GM10847 (cell line): ENCODE measurements around the gene CCDC152.

Source experiments
- POLR2A ChIP-seq: IDR thresholded peaks from 2 replicates; pipeline ENCODE4 v1.6.1; 2011; ENCODE audit not compliant: insufficient read length; ENCODE audit errors: extremely low read depth

The CCDC152 gene

DNA sequence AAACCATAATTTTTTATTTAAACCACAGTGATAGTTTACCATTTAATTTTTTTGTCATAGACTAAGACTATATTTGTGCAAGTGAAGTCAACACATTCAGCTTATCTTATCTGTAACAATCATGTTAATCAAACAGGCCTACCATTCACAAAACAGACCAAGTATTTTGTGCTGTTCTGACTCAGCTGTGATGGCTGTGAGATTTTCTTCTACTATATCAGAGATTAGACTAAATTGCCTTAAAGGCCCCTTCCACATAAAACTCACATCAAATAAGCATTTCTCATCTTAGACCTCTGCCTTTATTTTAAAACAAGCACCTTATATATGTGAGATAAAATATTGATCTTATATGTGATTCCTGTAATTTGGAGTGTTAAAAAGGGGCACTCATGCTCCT is 13.4 kb downstream of the CCDC152 start:
- TF ChIP-seq POLR2A: no peak

DNA sequence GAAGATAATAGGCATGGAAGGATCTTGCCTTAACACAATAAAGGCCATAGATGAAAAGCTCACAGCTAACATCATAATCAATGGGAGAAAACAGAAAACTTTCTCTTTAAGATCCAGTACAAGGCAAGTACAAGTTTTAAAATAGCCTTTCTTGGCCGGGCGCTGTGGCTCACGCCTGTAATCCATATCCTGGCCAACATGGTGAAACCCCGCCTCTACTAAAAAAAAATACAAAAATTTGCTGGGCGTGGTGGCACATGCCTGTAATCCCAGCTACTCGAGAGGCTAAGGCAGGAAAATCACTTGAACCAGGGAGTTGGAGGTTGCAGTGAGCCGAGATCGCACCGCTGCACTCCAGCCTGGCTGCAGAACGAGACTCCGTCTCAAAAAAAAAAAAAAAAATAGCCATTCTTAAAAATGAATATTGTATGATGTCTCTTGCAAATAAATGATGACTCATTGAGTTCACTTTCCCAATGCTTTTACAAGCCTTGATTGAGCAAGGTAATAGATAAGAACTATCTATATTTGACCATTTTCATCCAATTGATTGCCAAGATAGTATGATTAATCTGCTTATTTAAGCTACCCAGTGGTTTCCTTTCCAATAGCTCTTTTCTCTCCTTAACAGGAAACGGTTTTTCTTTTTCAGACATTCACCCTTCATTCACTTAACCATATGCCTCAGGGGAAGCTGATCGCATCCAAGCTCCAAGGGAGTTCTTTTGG is 15.8 kb downstream of the CCDC152 start:
- TF ChIP-seq POLR2A: no peak

DNA sequence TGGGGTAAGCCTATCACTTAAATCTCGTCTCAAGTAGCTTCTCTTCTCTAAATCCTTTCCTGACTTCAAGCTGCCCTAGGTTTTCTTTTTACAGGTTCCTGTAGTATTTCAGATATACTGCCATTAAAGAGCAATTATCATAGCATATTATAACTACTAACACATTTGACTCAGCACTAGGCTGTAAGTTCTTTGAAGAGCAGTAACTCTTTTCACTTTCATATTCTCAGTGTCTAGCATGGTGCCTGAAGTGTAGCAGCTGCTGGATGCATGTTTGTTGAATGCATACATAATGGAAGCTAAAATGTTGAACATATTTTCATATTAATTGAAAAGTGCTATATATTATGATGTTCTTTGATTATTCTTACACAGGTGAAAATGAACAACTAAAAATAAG is 22.5 kb downstream of the CCDC152 start:
- no peak for TF ChIP-seq POLR2A

DNA sequence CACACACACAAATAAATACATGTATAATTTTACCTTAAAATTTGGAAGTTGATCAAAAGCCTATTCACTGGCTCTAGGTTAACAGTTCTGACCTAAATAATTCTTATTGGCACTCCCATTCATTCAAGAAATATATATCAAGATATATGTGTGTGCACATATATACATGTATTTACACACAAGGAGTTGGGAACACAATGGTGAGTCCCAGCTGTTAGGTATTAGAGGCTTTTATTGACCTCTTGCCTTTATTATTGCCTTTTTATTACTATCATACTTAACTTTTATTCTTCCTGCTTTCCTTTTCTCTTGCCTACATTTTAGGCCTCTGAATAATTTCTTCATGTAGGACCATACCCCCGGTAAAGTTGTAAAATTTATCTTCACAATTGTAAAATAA is 25.0 kb downstream of the CCDC152 start:
- TF ChIP-seq POLR2A: no peak

DNA sequence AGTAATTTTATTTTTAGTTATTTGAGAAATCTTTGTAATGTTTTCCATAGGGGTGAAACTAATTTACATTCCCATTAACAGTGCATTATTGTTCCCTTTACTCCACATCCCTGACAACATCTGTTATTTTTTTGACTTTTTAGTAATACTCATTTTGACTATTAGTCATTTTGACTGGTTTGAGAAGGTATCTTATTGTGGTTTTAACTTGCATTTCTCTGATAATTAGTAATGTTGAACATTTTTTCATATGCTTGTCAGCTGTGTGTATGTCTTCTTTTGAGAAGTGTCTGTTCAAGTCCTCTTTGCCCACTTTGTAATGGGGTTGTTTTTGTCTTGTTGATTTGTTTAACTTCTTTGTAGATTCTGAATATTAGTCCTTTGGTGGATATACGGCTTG is 27.5 kb downstream of the CCDC152 start:
- TF ChIP-seq POLR2A: no peak

DNA sequence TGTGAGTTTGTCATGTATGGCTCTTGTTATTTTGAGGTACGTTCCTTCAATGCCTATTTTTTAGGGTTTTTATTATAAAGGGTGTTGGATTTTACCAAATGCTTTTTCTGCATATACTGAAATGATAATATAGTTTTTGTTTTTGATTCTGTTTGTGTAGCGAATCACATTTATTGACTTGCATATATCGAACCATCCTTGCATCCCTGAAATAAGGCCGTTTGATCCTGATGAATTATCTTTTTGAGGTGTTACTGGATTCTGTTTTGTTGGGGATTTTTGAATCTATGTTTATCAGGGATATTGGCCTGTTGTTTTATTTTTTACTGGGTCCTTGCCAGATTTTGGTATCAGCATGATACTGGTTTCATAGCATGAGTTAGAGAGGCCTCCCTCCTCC is 29.1 kb downstream of the CCDC152 start:
- no peak for TF ChIP-seq POLR2A

DNA sequence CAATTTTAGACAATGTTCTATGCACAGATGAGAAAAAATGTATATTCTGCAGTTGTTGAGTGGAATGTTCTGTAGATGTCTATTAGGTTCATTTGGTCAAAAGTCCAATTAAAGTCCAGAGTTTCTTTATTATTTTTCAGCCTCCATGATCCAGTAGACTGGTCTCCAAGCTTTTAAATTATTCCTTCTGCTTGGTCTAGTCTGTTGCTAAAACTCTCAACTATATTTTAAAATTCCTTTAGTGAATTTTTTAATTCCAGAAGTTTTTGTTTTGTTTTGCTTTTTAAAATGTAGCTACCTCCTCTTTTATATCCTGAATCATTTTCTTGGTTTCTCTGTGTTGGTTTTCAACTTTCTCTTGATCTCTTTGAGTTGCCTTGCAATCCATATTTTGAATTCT is 30.5 kb downstream of the CCDC152 start:
- no peak for TF ChIP-seq POLR2A

DNA sequence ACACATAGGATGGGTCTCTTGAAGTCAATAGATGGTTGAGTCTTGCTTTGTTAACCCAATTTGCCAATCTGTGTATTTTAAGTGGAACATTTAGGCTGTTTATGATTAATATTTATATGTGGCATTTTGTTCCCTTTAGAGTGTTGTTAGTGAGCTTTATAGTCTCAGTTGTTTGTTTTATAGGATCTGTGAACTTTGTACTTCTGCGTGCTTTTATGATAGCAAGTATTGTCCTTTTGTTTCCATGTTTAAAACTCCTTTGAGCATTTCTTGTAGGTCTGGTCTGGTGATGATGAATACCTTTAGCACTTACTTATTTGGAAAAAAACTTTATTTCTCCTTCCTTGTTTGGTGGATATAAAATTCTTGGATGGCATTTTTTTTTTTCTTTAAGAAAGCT is 31.2 kb downstream of the CCDC152 start:
- no peak for TF ChIP-seq POLR2A

DNA sequence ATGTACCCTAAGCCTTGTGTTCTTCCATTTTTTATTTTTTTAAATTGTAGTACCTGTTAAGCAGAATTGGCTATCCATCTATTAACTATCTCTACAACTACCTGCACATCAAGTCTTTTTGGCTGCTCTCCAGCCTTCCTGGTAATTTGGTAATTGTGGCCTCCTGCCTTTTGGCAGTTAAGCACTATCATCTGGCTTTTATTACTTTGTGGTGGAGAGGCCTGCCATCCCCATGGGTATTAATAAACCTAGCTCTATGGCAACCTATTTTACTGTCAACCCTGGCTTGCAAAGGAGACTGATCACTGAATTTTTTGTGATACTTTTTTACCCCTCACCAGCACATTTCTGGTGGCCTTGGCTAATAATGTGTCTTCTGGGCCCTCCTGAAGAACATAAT is 34.5 kb downstream of the CCDC152 start:
- TF ChIP-seq POLR2A: no peak

DNA sequence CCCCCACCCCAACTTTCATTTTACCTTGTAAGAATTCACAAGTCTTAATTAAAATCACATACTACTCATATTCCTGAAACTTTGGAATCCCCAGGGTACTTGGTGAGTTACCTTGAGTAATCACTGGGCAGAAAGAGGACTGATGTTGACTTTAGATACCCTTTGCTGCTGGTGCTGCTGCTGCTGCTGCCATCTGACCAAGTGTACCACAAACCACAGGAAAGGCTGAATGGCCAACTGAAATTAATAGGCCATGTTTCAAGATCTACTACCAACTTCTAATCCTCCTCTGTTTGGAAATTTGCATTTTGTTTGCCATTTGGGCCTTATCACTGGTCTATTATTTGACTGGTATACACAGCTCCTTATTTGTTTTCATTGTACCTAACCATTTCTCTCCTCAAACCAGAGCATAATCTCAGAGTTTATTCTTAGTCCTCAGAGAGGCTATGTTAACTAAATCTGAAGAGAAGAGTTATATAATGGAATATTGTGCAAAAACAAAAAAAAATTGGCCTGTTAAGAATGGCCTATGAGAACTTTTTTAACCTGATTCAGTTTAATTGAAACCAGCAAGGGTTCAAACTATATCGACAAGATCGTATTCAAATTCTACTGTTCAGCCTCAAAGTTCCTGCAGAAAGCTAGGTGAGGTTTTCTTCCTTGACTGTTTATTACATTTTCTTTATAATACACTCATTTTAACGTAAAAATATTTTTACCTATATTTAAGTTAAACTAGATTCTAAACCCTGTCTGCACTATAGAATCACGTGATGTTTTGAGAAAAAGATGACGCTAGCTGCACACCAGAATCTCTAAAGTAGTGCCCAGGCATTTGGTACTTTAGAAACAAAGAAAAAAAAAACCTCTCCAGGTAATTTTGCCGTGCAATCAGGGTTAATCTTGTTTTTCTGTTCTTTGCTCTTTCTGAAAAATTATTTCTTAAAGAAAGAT is 41.9 kb downstream of the CCDC152 start:
- TF ChIP-seq POLR2A: no peak

DNA sequence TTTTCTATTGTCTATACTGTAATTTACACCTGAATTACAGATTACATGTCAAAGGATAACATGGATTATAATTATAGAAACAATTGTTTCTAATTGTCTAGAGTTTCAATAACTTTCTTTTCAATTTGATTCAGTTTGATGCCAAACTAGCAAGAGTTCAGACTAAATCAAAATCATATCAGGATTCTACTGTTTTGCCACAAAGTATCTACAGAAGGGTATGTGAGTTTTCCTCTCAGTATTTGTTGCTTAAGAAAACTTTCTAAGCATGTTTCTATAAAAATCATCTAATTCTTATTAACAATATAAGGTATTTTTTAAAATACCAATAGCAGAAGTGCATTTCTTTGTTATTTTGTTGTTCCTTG is 42.6 kb downstream of the CCDC152 start:
- no peak for TF ChIP-seq POLR2A

DNA sequence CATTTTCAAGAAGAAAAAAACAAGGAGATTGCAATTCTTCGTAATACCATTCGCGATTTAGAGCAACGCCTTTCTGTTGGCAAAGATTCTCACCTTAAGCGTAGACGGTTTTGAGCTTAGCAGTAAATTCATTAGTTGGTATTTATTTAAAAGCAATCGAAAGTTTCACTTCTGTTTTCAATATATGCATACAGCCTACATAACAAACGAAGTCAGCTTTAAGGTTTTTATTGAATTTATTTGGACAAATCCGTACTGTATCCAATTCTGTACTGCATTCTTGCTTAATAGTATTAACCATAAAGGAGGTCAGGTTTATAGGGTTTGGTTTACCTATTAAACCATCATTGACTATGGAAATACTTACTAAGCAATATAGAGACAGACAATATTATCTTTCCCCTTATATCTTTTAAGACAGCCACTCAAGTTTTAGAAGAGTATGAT is 43.1 kb downstream of the CCDC152 start:
- no peak for TF ChIP-seq POLR2A

DNA sequence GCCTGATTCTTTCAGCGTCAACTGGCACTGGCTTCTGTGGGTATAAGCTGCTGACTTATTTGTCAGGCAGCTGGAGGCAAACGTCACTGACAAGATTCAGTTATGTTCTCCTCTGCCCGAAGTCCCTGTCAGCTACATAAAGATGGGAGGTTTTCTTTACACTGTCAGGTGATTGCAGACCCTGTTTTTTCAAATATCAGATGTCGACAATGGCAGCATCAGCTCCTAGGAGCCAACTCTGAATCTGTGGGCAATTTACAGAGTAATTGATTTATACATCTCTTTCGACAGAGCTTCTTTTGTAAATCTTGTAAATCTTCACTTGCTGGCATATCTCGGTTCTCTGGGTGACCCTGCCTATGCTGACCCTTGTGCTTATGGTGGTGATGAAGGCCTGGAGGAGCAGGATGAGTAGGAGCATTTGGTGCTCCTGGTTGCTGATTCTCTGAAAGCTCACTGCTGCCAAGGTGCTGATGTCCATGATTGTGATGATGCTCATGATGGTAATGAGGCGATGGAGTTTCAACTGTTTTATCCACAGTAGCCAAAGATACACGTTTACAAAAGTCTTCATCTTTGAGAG is 44.2 kb downstream of the CCDC152 start:
- no peak for TF ChIP-seq POLR2A

DNA sequence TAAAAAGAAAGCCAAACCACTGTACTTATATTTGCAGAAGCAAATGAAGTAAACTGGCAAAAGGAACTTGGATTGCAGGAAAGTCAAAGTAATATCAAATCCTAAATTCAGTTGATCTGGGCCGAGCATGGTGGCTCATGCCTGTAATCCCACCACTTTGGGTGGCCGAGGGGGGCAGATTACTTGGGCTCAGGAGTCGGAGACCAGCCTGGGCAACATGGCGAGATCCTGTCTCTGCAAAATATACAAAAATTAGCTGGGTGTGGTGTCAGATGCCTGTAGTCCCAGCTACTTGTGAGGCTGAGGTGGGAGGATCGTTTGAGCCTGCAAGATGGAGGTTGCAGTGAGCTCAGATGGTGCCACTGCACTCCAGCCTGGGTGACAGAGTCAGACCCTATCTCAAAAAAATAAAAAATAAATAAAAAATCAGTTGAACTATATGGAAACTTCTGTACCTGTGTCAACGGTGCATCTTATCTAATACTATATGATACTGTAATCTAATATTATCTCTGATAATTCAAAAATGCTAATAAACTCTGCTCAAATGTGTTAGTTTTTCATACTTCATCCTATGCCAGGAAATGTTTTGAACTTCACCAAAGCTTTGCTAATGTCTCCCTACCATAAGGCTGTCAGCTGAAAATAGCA is 45.0 kb downstream of the CCDC152 start:
- no peak for TF ChIP-seq POLR2A

DNA sequence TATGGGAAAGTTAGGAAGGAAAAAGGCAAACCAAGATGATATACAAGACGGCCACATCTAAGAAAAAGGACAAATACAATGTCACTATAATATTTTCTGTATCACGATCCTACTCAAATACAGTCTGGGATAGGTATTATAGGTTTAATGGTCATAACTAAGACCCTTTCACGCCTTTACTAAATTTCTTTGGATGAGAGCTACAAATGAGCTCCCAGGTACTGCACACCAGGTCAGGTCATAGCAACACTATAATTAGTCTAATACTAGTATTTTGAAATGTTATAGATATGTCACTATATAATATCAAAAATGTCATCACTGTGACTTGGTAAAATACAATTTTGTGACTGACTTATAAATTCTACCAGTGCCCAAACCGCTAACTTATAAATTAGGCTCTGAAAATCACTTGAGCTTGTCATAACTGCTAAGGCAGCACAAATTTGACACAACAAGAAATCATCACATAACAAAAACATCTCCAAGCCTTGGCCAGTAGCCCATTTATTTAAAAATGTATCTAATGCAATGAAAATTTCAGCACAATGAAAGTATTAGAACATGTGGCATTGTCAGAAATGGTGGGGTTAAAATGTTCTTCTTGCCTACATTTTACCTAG is 48.2 kb downstream of the CCDC152 start:
- no peak for TF ChIP-seq POLR2A
